GM19035 (cell line): Measurements from ENCODE around the gene LCN2.
"Not testable (repeated sequence)": the region's sequence is repeated elsewhere in the genome, so short reads cannot be mapped to it uniquely, and the experiment has no call there.

Experiments
- ATAC-seq: cut with Tn5 transposase; IDR thresholded peaks from one replicate; pipeline ENCODE4 v1.9.1; 2021; ENCODE audit not compliant: unreplicated experiment

Gene LCN2

DNA sequence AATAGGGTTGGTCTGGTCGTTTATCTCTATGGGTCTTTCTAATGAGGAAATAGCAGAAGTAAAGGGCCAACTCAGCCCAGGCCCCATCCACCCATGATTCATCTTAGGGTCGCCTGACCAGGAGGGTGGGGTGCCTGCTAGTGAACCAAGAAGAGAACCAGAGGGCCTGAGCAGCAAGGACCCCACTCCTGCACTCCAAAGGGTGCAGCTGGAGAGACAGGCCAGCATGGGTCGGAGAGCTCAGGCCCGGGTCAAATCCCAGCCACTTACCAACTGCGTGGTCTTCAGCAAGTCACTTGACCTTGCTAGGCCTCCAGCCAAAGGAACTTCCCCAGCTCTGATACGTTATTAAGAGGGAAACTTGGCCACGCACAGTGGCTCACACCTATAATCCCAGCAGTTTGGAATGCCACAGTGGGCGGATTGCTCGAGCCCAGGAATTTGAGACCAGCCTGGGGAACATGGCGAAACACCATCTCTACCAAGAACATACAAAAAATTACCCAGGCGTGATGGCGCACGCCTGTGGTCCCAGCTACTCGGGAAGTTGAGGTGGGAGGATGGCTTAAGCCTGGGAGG lies 15.1 kb downstream of the LCN2 start:
- ATAC-seq, result no peak

DNA sequence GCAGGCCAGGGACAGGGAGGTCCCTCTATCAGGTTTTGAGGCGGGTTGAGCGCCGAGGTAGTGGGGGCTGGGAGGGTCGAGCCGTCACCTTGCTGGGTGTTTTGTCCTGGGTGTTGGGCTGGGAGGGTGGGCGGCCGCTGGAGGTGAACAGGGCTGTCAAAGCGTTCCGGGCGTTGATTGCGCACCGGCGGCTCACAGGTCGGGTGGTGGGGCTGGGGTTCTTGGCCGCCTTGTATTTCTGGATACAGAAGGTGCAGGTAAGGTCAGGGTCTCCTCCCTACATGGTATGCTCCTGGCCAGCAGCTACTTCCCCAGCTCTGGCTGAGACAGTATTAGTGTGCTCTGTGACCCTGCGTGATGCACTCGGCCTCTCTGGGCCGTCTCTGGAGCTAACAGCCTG lies 16.9 kb downstream of the LCN2 start:
- ATAC-seq, result no peak

GRCh38 chr9:128167209-128167608 lies 18.0 kb downstream of the LCN2 start:
- ATAC-seq, result no peak

DNA sequence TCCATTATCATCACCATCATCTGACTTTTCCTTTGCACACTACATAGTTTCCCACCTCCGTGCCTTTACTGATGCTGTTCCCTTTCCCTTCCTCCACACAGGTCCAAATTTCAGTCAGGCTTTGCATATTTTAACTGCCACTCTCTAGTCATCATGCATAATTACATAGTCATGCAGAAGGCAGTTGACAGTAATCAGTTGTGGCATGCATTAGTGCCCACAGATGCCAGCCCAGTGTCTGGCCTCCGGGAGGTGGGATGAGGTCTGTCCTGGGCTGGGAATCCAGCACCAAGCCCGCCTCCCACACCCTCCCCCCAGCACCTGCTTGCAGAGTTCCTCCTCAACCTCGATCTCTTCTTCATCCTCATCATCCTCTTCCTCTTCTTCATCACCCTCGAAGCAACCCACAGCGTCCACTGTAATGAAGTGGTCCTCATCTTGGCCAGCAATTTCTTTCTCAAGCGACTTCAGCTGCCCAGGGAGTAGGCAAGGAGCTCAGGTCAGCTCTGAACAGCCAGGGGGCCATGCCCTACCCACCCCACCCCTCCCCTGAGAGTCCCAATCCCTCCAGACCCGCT lies 19.6 kb downstream of the LCN2 start:
- ATAC-seq, result no peak

DNA sequence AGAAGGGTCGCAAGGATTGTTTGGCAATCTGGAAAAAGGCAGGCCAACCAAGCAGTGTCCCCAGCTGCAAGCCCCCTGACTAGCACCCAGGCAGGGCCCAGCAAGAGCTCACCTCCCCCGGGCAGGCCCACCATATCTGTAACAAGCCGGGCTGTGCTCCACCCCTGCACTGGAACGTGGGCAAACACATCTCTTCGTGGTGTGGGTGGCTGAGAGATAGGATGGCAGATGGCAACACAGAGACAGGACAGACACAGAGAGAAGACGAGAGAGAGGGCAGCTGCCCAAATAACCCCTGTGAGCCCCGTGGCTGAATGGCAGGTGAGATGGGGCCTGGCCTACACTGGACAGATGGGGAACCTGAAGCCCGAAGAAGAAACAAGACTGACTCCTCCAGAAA lies 20.2 kb downstream of the LCN2 start:
- ATAC-seq, result no peak

- no peak for ATAC-seq
These were observed 20.7 kb downstream of the LCN2 start for GRCh38 chr9:128169925-128170324.

DNA sequence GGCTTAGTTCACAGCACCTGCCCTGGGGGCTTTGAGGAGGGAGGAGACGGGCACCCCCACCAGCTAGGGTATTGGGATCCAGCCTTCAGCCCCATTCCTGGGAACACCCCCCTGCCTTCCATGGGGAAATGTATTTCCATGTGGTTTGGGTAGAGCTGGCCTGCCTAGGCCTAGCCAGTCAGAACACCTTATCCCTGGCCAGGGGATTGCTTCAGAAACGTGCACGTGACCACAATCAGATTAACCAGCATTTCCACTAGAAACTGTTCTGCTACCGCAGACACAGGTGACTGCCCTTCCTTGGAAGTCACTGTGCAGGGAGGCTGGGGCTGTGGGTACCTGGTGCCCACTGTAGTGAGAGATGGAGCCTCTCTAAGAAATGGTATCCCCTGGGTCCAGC lies 24.8 kb downstream of the LCN2 start:
- ATAC-seq, result no peak

DNA sequence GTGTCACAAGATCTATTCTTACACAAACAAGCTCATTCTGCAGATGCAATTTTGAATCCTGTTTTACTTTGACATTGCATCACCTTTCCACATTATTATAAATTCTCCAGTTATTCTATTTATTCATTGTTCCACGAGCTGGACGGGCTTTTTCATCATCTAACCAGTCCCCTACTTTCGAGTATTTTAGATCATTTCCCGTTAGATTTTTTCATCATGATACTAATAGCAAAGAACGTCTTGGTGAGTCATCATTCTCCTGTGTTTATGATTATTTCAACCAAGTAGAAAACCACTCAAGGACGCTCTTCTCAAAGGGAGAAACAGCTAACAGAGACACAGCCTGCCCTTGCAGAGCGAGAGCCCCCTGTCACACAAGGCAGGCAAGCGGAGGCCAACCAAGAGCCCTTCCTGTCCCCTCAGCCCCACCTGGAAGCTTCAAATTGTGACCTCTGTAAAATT lies 25.9 kb downstream of the LCN2 start:
- no peak for ATAC-seq

DNA sequence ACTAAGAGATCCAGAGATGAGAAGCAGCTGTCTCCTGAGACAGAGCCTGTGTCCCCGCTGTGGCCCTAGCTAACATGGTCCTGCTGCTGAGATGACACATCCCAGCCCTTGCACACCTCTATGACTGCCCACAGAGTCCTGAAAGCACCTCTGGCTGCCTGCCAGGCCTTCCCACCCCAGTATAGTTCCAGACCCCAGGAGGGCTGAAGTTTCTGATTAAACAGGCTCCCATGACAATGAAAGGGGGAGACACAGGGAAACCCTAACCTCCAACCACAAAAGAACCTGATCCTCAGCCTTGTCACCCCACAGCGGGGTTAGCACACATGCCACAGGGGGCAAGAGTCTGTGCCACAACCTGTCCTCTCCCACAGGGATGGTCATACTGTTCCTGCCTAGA lies 26.5 kb downstream of the LCN2 start:
- no peak for ATAC-seq

GRCh38 chr9:128178806-128179431 lies 29.7 kb downstream of the LCN2 start:
- no peak for ATAC-seq

- no peak for ATAC-seq
These were observed 30.7 kb downstream of the LCN2 start for GRCh38 chr9:128180001-128180400.

GRCh38 chr9:128180447-128180846 lies 31.2 kb downstream of the LCN2 start:
- ATAC-seq, result no peak

GRCh38 chr9:128181480-128181879 lies 32.2 kb downstream of the LCN2 start:
- ATAC-seq, result not testable (repeated sequence)

- no peak for ATAC-seq
These were observed 33.8 kb downstream of the LCN2 start for GRCh38 chr9:128182893-128183588.

DNA sequence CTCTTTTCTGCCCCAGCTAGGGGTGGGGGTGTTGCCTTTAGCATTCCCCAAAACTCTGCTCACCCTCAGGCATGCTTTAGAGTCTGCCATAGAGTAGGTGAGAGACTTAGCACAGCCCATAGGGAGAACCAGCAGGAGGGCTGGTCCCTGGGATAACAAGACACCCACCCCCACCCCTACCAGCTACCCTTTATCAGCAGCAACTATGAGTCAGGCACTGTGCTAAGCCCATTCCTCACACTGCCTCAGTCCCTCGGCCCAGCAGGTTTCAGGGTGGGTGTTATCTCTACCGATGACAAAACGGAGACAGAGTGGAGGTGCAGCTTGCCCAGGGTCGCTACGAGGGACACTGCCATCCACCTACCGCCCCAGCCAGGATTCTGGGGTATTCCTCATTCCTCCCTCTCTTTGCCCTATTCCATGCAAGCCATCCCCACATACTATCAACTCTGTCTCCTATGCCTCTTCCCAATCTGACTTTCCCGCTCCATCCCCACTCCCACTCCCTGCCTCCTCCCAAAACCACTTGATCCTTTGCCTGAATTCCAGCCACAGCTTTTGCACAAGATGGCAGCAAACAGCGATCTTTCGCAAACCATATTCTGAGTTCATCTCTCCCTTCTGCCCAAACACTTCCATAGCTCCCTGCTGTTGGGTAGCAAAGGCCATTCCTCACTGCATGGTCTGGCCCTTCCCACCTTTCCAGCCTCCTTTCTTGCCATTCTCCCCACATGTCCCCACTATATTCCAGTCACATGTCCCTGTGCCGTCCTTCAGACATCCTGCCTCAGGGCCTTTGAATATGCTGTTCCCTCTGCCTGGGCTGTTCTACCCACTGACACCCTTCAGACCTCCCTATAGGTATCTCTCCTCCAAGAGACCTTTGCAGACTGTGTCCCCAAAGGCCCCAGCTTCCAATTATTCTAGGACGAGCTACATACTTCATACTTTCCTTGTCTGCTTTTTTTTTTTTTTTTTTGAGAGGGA lies 37.0 kb downstream of the LCN2 start:
- no peak for ATAC-seq

DNA sequence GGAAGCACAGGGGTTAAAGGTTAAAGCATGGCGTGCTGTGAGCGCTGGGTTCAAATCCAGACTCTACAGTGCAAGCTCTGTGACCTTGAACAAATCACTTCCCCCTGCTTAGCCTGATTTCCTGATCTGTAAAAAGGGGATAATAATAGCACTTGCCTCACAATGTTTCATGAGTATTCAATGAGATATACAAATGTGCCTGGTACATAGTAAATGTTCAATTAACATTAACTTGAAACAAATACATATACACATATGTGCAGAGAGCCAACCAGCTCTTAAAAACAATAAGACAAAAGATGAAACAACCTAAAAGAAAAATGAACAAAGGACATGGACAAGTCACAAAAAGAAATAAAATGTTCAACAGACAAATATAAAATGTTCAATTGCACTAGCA lies 38.1 kb downstream of the LCN2 start:
- no peak for ATAC-seq

DNA sequence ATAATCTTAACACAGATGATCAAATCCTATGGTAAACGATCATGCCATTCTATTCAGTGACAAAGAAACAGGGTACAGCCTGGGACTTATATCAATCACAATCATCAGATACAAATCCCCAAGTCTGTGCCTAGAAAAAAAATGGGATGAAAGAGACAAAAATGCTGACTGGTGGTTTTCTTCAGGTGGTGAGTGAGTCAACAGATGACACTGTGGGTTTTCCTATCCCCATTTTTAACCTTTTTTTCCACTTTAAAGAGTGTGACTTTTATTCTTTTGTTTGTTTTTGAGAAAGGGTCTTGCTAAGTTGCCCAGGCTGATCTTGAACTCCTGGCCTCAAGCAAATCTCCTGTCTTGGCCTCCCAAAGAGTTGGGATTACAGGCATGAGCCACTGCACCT lies 39.0 kb downstream of the LCN2 start:
- no peak for ATAC-seq

DNA sequence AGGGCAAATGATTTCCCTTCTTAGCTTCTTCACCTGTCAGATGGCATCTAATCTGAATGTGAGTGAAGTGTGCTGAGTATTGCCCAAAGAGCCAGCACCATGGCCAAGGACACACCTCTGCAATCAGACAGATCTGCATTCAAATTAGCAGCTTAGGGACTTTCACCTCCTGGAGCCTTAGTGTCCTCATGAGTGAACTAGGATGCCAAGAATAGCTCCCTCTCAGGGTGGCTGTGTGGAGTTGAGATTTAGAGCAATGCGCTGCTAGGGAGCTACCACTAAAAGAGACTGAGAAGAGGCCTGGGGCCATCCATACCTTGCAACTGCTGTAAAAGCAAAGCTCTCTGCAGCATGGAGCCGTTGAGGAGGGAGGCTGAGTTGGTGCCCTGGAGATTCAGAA lies 40.8 kb downstream of the LCN2 start:
- ATAC-seq, result no peak

DNA sequence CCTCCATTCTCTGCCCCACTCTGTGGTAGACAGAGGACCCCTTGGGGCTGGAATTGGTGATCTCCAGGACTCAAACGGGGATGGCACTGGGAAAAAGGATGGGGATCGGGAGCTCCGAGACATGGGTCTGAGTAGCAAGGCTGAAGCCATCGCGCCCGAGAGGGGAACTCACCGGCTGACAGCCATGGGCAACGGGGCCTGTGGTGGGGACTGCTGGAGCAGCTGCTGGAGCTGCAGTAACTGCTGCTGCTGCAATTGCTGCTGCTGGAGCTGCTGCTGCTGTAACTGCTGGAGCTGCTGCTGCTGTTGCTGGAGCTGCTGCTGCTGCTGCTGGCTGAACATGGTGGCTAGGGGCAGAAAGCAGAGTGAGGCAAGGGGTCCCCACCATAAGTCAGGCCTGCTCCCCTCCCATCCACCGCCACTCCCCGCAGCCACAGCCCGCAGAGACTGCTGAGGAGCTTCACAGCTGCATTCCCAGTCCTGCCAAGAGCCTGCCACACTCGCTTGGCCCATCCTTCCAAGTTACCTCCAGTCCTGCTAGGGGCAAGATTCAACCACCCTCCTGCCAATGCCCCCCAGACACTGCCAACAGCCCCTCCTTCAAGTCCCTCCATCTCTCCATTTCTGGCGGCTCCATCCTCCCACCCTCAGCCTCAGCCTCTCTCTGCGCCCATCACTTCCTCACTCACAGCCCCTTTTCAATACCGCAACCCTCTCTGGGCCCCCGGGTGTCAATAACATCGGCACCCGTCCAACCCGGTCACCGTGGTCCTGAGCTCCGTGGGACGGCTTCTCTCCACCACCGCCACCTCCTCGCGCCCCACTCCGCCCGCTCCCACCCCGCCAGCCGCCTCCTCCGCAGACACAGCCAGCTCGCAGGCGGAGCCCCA lies 41.5 kb downstream of the LCN2 start:
- ATAC-seq, result peak; percentile 31
